Fibroblast of mammary gland (primary cell): ENCODE results near the gene PTCSC3.

ENCODE experiments used
- DNase-seq: peaks from one replicate; pipeline ENCODE4 v3.0.0-alpha.2; 2010; ENCODE audit warnings: low read depth
- H3K4me3 ChIP-seq: 2 replicates; pipeline ENCODE4 v1.5.1; 2011; ENCODE audit warnings: low read depth, mild to moderate bottlenecking, low read length, moderate library complexity; ENCODE audit not compliant: control insufficient read depth
- CTCF ChIP-seq: conservative IDR thresholded peaks from 2 replicates; pipeline ENCODE4 v1.5.1; 2011; ENCODE audit warnings: low read depth, low read length, inconsistent platforms; ENCODE audit not compliant: control insufficient read depth, insufficient read depth

The PTCSC3 gene

GRCh38 chr14:36176524-36176923, at the start of gene PTCSC3:
Gene PTCSC3 (minus strand): TSS chr14:36176722.
- TF ChIP-seq CTCF, result no peak
- H3K4me3 ChIP-seq, result no peak within 1 kb of the TSS
- DNase-seq, result peak; percentile 55

GRCh38 chr14:36226164-36226563, 49.6 kb upstream of the PTCSC3 start:
- no peak overlapping the region for H3K4me3 ChIP-seq
- no peak for DNase-seq
- no peak for TF ChIP-seq CTCF

GRCh38 chr14:36224176-36224575, 47.7 kb upstream of the PTCSC3 start:
- no peak overlapping the region for H3K4me3 ChIP-seq
- no peak for TF ChIP-seq CTCF
- DNase-seq, result no peak

- H3K4me3 ChIP-seq, result no peak overlapping the region
- no peak for DNase-seq
- no peak for TF ChIP-seq CTCF
These were observed 47.0 kb upstream of the PTCSC3 start for GRCh38 chr14:36223558-36223957.

- TF ChIP-seq CTCF, result no peak
- H3K4me3 ChIP-seq, result no peak overlapping the region
- peak; percentile 40 for DNase-seq
These were observed 46.5 kb upstream of the PTCSC3 start for GRCh38 chr14:36222952-36223468.

- DNase-seq, result no peak
- no peak overlapping the region for H3K4me3 ChIP-seq
- no peak for TF ChIP-seq CTCF
These were observed 45.8 kb upstream of the PTCSC3 start for GRCh38 chr14:36222337-36222736.

GRCh38 chr14:36221112-36221511, 44.6 kb upstream of the PTCSC3 start:
- no peak for DNase-seq
- TF ChIP-seq CTCF, result no peak
- H3K4me3 ChIP-seq, result no peak overlapping the region
